ENCODE measurements around the gene TMBIM1.
A peak's percentile ranks its signal among the peaks of the same experiment; 100 is the strongest.

TMBIM1 gene

DNA sequence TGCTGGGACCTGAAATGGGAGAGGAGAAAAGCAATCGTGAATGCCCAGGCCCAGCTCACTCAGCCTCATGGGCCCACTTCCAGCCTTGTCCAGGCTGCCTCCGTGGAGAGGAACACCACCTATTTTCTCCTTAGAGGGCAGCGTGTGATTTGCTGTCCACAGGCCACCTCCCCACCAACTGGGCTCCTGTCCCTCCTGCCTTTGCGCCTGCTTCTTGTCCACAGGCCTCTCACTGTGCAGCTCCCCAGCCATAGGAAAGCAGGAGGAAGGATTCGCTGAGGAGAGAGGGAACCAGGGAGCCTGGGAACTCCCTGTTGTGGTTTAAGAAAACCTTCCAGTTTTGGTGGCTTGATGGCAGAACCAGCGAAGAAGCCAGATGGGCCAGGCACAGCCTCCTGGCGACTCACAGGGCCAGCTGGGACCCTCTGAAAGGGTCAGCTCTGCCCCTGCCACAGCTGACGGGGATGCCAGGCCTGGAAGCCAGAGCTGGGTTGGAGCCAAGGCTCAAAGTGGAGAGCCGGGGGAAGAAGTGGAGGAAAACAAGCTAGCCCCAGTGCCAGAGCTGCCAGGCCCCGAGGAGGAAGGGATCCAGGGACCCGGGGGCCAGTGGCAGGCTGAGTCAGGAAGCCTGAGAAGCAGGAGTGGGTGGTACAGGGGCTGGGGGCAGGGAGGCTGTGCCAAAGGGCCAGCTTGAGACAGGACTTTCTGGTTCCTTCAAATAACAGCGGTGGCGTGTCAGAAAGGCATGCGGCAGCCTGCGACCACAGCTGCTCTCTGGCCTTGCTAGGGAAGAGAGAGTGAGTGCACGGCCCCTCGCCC, 9.9 kb downstream of the TMBIM1 start:
- H3K4me3 ChIP-seq = peak overlapping the region; percentile 26
- DNase-seq (ENCODE audit: low spot score) = peak; percentile 83
- peak overlapping the region; percentile 97 to 98 for H3K27ac ChIP-seq
- TF ChIP-seq, protein P1, sequence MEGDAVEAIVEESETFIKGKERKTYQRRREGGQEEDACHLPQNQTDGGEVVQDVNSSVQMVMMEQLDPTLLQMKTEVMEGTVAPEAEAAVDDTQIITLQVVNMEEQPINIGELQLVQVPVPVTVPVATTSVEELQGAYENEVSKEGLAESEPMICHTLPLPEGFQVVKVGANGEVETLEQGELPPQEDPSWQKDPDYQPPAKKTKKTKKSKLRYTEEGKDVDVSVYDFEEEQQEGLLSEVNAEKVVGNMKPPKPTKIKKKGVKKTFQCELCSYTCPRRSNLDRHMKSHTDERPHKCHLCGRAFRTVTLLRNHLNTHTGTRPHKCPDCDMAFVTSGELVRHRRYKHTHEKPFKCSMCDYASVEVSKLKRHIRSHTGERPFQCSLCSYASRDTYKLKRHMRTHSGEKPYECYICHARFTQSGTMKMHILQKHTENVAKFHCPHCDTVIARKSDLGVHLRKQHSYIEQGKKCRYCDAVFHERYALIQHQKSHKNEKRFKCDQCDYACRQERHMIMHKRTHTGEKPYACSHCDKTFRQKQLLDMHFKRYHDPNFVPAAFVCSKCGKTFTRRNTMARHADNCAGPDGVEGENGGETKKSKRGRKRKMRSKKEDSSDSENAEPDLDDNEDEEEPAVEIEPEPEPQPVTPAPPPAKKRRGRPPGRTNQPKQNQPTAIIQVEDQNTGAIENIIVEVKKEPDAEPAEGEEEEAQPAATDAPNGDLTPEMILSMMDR (IDR thresholded peaks at IDR 0.05) = no peak

DNA sequence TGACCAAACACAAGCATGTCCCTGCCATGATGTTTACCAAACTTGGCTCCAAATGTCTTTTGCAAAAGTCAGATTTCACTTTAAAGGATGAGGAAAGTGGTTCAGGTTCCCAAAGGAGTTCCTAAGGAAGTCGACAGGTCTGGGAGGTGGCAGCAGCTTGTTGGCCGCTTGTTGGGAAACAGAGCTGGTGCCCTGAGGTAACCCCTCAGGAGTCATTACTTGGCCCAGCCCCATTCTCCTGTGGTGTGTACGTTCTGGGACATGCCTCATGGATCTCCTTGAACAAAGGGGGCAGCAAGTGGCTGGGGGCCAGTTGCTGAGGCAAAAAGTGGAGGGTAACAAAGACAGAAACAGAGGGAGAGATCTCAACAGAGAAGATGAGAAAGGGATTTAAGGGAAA, 10.9 kb downstream of the TMBIM1 start:
- Histone ChIP-seq H3K4me3 (no peak overlapping the region), H3K27ac (peak overlapping the region; percentile 97 to 98)
- DNase-seq (ENCODE audit: low spot score) = no peak
- TF ChIP-seq, protein P1 (IDR thresholded peaks at IDR 0.05) = no peak

DNA sequence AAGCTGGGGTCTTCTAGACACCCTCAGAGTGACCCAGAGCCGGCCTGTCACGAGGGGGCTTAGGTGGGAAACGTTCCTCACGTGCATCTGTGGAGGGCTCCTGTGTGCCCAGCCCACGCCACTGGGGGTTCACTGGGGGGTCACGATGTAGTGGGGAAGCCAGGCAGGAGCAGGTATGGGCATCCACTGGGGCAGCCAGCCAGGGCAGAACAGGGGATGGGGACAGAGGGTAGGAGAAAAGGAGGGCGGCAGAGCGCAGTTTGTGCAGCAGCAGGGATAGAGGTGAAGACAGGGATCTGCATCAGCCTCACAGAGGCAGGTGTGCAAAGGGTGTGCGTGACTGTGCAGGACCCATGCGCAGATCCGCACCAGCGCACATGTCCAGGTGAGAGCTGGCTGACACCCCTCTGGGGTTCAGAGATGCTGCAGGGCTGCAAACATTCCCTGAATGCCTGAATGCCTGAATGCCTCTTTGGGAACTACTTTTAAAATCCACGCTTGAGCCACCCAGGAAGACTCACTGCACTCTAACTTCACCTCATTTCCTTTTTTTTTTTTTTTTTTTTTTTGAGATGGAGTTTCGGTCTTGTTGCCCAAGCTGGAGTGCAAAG, 11.9 kb downstream of the TMBIM1 start:
- no peak for DNase-seq (ENCODE audit: low spot score)
- TF ChIP-seq, protein P1 (IDR thresholded peaks at IDR 0.05) = no peak
- Histone ChIP-seq H3K27ac (peak overlapping the region in 1 of 2 donors; percentile 46), H3K4me3 (no peak overlapping the region)

DNA sequence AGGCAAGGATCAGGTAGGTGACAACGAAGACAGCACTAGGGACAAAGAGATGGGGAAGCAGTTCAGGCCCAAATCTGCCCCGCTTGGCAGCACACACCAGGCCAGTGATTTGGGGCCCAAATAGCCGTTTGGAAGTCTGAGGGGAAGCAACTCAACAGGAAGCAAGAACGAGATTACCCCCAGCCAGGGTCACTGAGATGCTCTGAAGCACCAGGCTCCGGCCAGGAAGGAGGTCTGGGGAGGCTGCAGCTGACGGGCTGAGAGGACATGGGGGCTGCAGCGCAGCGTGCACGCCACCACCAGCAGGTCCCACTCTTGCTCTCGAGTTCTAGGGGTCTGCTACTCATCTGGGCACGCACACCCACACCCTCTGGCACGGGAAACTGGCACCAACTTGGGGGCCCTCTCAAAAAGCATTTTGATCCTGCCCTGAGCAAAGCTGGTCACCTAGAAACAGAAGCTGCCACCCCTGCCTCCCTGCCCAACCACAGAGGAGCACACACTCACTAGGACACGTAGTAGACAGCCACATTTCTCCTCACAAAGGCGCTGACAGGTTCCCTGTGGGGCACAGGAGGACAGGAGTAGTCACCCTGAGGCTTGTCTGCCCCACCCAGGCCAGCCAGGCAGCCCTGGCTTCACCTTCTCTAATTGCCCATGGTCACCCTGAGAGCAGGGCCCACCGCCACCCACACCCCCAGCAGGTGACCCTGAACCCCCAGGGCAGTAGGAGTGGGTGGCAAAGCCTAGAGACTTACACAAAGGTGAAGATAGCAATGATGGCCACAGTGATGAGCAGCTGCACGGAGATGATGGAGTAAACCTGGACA, 13.6 kb downstream of the TMBIM1 start:
- H3K4me3 ChIP-seq = no peak overlapping the region
- DNase-seq (ENCODE audit: low spot score) = no peak
- peak overlapping the region in 1 of 2 donors; percentile 46 for H3K27ac ChIP-seq
- TF ChIP-seq, protein P1 (IDR thresholded peaks at IDR 0.05) = no peak

DNA sequence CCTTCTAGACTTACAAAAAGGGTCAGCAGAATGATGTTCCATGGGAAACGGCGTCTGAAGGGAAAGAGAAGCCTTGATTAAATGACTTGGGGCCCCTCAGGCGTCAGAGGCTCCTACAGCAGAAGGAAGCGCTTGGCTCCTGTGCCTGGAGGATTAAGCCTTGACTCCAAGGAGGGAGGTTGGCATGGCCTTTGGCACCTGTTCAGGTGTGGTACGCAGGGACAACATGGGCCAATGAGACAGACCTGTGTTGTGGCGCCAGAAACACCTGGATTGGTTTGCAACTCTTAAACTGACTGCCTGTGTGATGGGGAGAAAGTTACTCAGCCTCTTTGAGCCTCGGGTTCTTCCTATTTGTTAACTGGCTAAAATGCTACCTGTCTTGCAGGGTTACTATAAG, 14.4 kb downstream of the TMBIM1 start:
- peak overlapping the region in 1 of 2 donors; percentile 46 for H3K27ac ChIP-seq
- DNase-seq (ENCODE audit: low spot score) = no peak
- TF ChIP-seq, protein P1 (IDR thresholded peaks at IDR 0.05) = no peak
- no peak overlapping the region for H3K4me3 ChIP-seq

DNA sequence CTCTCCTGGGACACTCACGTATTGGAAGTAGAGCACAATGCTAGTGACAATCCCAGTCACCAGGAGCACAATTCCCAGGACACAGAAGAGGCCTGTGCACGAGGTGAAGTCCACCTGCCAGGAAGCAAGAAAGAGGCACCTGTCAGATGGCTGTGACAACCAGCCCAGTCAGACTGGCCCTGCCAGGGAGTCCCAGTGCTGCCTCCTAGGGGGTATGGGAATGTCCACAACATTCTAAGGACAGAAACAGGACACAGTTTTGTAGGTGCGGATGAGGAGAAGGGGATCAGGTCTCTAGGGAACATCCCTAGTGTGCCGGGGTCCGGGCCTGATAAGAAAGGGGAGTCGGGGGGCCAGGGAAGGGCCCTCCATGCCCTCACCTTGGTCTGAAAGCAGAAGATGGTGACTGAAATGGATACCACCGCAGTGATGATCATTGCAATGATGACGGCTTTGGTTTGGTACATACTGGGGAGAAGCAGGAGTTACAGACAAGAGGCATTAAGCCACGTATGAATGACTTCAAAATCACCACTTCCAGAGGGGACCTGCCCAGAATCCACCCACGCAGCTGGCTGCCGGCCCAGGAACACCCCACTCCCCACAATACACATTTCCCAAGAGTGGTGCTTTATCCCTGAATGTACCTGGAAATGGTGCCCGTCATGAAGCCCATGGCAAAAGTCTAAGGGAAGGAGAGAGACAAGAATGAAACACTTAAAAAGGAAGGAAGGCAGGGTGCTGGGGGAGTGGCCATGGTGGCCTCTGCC, 15.1 kb downstream of the TMBIM1 start:
- no peak for DNase-seq (ENCODE audit: low spot score)
- TF ChIP-seq, protein P1 (IDR thresholded peaks at IDR 0.05) = no peak
- Histone ChIP-seq H3K27ac (peak overlapping the region in 1 of 2 donors; percentile 46), H3K4me3 (no peak overlapping the region)
